ENCODE data around the gene FIBCD1. TPM values are rescaled to one million over a fixed set of nuclear protein-coding genes. Genes with fewer than 3 reads are reported as not detected.

Gene FIBCD1
- total RNA-seq, 1 experiment from 2014 or later, result 7.1 TPM

GRCh38 chr9:130904070-130905044, 34.7 kb downstream of the FIBCD1 start:
- Histone ChIP-seq H3K4me2 (ENCODE audit: insufficient read depth, insufficient read length, low read length) (no peak overlapping the region), H2BK120ac (ENCODE audit: low read depth, low read length, poor library complexity, severe bottlenecking) (no peak overlapping the region), H2AK5ac (ENCODE audit: insufficient read length, low read length) (no peak overlapping the region), H3K27me3 (ENCODE audit: insufficient read depth, low read length) (no peaks in the 10 kb centered on the region), H3K27ac (ENCODE audit: insufficient read length, low read depth, low read length) (no peak overlapping the region), H2BK12ac (ENCODE audit: insufficient read length, low read depth, low read length) (no peak overlapping the region), H3K14ac (ENCODE audit: insufficient read depth, low read length) (no peak overlapping the region), H3K4ac (ENCODE audit: low read depth, low read length) (no peak overlapping the region), H2AFZ (ENCODE audit: low read length) (no peak overlapping the region), H3K79me2 (ENCODE audit: insufficient read depth, low read length) (no peaks in the 10 kb centered on the region), H4K5ac (ENCODE audit: insufficient read length, low read depth, low read length) (no peak overlapping the region), H2BK20ac (ENCODE audit: low read depth, low read length, poor library complexity, severe bottlenecking) (no peak overlapping the region), H3K79me1 (ENCODE audit: insufficient read depth, low read depth, low read length, poor library complexity, severe bottlenecking) (no peaks in the 10 kb centered on the region), H2BK15ac (ENCODE audit: low read depth, low read length) (no peak overlapping the region), H3K18ac (ENCODE audit: insufficient read length, low read depth, low read length) (no peak overlapping the region), H3K56ac (ENCODE audit: insufficient read length, low read depth, low read length) (no peak overlapping the region), H3K23me2 (ENCODE audit: insufficient read length, low read depth, low read length, poor library complexity, severe bottlenecking) (no peaks in the 10 kb centered on the region), H3K9me3 (ENCODE audit: control insufficient read depth, low read depth, low read length) (no peaks in the 10 kb centered on the region), H3K23ac (ENCODE audit: insufficient read length, low read depth, low read length) (no peak overlapping the region), H4K8ac (replicated peaks; ENCODE audit: insufficient read length, low read depth, low read length) (no peak overlapping the region), H3T11ph (ENCODE audit: low read length) (no peak overlapping the region), H2BK5ac (ENCODE audit: insufficient read length, low read length) (no peak overlapping the region), H4K91ac (ENCODE audit: insufficient read length, low read depth, low read length) (no peak overlapping the region), H4K20me1 (ENCODE audit: control insufficient read depth, insufficient read depth, insufficient read length) (no peaks in the 10 kb centered on the region), H3K9ac (ENCODE audit: extremely low read depth, insufficient read length, low read length) (no peak overlapping the region), H3K4me1 (ENCODE audit: insufficient read depth, low read length) (no peaks in the 10 kb centered on the region)
- Mint-ChIP-seq H3K36me3 (ENCODE audit: insufficient read depth in 1 of 3, low read depth in 3 of 3) (no peaks in the 10 kb centered on the region; a peak in 1 of 7 replicates), H3K9me3 (no peaks in the 10 kb centered on the region), H3K27me3 (ENCODE audit: low read depth) (peaks cover 3% of the 10 kb centered on the region; the same call in 1 of the 2 replicates), H3K27ac (peak overlapping the region in 1 of 3 experiments; percentile 74; a peak in 1 of 7 replicates), H3K4me1 (peaks cover 0 to 24% of the 10 kb centered on the region in 2 experiments; a peak in 2 of 4 replicates), H3K4me3 (no peak overlapping the region; a peak in 1 of 5 replicates)
- DNase-seq, result no peak
- no CpG with 5 or more reads among the region's 48 CpGs for WGBS (ENCODE audit: extremely low coverage, insufficient read length, low lambda C conversion rate)
- no peak for TF ChIP-seq CTCF (conservative IDR thresholded peaks at IDR 0.05)

All from H9 (cell line).